Measurements from ENCODE around the gene RIPOR2.
"Not testable (repeated sequence)": the region's sequence is repeated elsewhere in the genome, so short reads cannot be mapped to it uniquely, and the experiment has no call there.

The RIPOR2 gene

GRCh38 chr6:24901698-24902328 is 33.9 kb downstream of the RIPOR2 start:
- no peak for DNase-seq

GRCh38 chr6:24900917-24901697 is 34.7 kb downstream of the RIPOR2 start:
- DNase-seq = no peak

GRCh38 chr6:24899997-24900325 is 35.8 kb downstream of the RIPOR2 start:
- no peak for DNase-seq

- DNase-seq = no peak
These were observed 36.4 kb downstream of the RIPOR2 start for GRCh38 chr6:24899136-24899996.

- no peak for DNase-seq
These were observed 37.1 kb downstream of the RIPOR2 start for GRCh38 chr6:24898676-24899075.

- no peak for DNase-seq
These were observed 38.6 kb downstream of the RIPOR2 start for GRCh38 chr6:24897186-24897585.

- DNase-seq = no peak
These were observed 42.4 kb downstream of the RIPOR2 start for GRCh38 chr6:24893342-24893850.

GRCh38 chr6:24891004-24891403 is 44.8 kb downstream of the RIPOR2 start:
- no peak for DNase-seq

- DNase-seq = no peak
These were observed 45.3 kb downstream of the RIPOR2 start for GRCh38 chr6:24890471-24890870.

GRCh38 chr6:24888715-24889370 is 46.9 kb downstream of the RIPOR2 start:
- DNase-seq = no peak

GRCh38 chr6:24887545-24888140 is 48.1 kb downstream of the RIPOR2 start:
- DNase-seq = no peak

- DNase-seq = no peak
These were observed 52.1 kb downstream of the RIPOR2 start for GRCh38 chr6:24883618-24884017.

GRCh38 chr6:24882835-24883555 is 52.8 kb downstream of the RIPOR2 start:
- DNase-seq = no peak

- DNase-seq = no peak
These were observed 53.5 kb downstream of the RIPOR2 start for GRCh38 chr6:24882295-24882694.

- DNase-seq = no peak
These were observed 54.4 kb downstream of the RIPOR2 start for GRCh38 chr6:24881376-24881775.

GRCh38 chr6:24880451-24880850 is 55.3 kb downstream of the RIPOR2 start:
- DNase-seq = no peak

GRCh38 chr6:24879351-24879750 is 56.4 kb downstream of the RIPOR2 start:
- DNase-seq = no peak

GRCh38 chr6:24877747-24878146 is 58.0 kb downstream of the RIPOR2 start:
- DNase-seq = not testable (repeated sequence)

GRCh38 chr6:24876499-24877465 is 59.0 kb downstream of the RIPOR2 start:
- no peak for DNase-seq

GRCh38 chr6:24875534-24875901 is 60.2 kb downstream of the RIPOR2 start:
- DNase-seq = no peak

All from NCI-H1436 (cell line).